Measurements from ENCODE around the gene TTC9B.

Gene TTC9B

GRCh38 chr19:40217934-40218890, at the start of gene TTC9B:
Gene TTC9B (minus strand): TSS chr19:40218384. CDS start chr19:40218381, 3 bp downstream.
- Histone ChIP-seq H3K4me3 (ENCODE audit: low read depth, low read length) (peak within 1 kb of the TSS; percentile 49), H3K27ac (ENCODE audit: low read depth, low read length) (no peak within 1 kb of the TSS), H3K4me1 (ENCODE audit: control insufficient read depth, insufficient read depth, low read length) (peaks cover 5% of the 10 kb centered on the region; the same call in 1 of the 2 replicates), H3K27me3 (ENCODE audit: control insufficient read depth, insufficient read depth, low read length) (peaks cover 18% of the 10 kb centered on the region), H3K9me3 (ENCODE audit: control insufficient read depth, insufficient read depth, low read length) (no peaks in the 10 kb centered on the region), H3K36me3 (ENCODE audit: control insufficient read depth, insufficient read depth, low read length) (no peaks in the 10 kb centered on the region), H3K9ac (ENCODE audit: low read depth, low read length) (no peak within 1 kb of the TSS)

GRCh38 chr19:40267601-40267997, 49.4 kb upstream of the TTC9B start:
- Histone ChIP-seq H3K9me3 (ENCODE audit: control insufficient read depth, insufficient read depth, low read length) (no peaks in the 10 kb centered on the region), H3K4me3 (ENCODE audit: low read depth, low read length) (no peak overlapping the region), H3K9ac (ENCODE audit: low read depth, low read length) (no peak overlapping the region), H3K4me1 (ENCODE audit: control insufficient read depth, insufficient read depth, low read length) (no peaks in the 10 kb centered on the region; the same call in 1 of the 2 replicates), H3K27me3 (ENCODE audit: control insufficient read depth, insufficient read depth, low read length) (no peaks in the 10 kb centered on the region), H3K27ac (ENCODE audit: low read depth, low read length) (no peak overlapping the region), H3K36me3 (ENCODE audit: control insufficient read depth, insufficient read depth, low read length) (peaks cover 21% of the 10 kb centered on the region)

GRCh38 chr19:40266912-40267600, 48.9 kb upstream of the TTC9B start:
- peaks cover 22% of the 10 kb centered on the region for H3K36me3 ChIP-seq (ENCODE audit: control insufficient read depth, insufficient read depth, low read length)
- no peak overlapping the region for H3K27ac ChIP-seq (ENCODE audit: low read depth, low read length)
- H3K4me1 ChIP-seq (ENCODE audit: control insufficient read depth, insufficient read depth, low read length), result no peaks in the 10 kb centered on the region; the same call in 1 of the 2 replicates
- no peaks in the 10 kb centered on the region for H3K27me3 ChIP-seq (ENCODE audit: control insufficient read depth, insufficient read depth, low read length)
- H3K4me3 ChIP-seq (ENCODE audit: low read depth, low read length), result no peak overlapping the region
- H3K9me3 ChIP-seq (ENCODE audit: control insufficient read depth, insufficient read depth, low read length), result no peaks in the 10 kb centered on the region
- H3K9ac ChIP-seq (ENCODE audit: low read depth, low read length), result no peak overlapping the region

- no peak overlapping the region for H3K9ac ChIP-seq (ENCODE audit: low read depth, low read length)
- H3K4me1 ChIP-seq (ENCODE audit: control insufficient read depth, insufficient read depth, low read length), result no peaks in the 10 kb centered on the region; the same call in 1 of the 2 replicates
- H3K27me3 ChIP-seq (ENCODE audit: control insufficient read depth, insufficient read depth, low read length), result no peaks in the 10 kb centered on the region
- H3K36me3 ChIP-seq (ENCODE audit: control insufficient read depth, insufficient read depth, low read length), result peaks cover 22% of the 10 kb centered on the region
- no peak overlapping the region for H3K4me3 ChIP-seq (ENCODE audit: low read depth, low read length)
- H3K9me3 ChIP-seq (ENCODE audit: control insufficient read depth, insufficient read depth, low read length), result no peaks in the 10 kb centered on the region
- H3K27ac ChIP-seq (ENCODE audit: low read depth, low read length), result no peak overlapping the region
These were observed 47.9 kb upstream of the TTC9B start for GRCh38 chr19:40266119-40266518.

DNA sequence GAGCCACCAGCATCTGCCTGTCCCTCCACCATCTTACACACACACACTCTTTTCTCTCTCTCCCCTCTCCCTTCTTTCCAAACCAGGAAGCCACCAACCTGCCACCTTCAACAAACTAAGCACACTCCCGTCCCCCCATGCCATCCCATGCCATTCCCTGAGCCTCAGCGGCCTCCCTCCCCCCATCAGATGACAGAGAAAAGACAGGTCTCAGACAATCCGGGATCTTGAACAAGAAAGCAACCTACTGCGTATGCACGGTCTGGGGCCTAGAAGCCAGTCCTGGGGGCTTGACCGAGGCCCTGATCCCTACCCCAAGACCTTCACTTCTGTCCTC, 47.5 kb upstream of the TTC9B start:
- Histone ChIP-seq H3K4me1 (ENCODE audit: control insufficient read depth, insufficient read depth, low read length) (no peaks in the 10 kb centered on the region; the same call in 1 of the 2 replicates), H3K9me3 (ENCODE audit: control insufficient read depth, insufficient read depth, low read length) (no peaks in the 10 kb centered on the region), H3K36me3 (ENCODE audit: control insufficient read depth, insufficient read depth, low read length) (peaks cover 22% of the 10 kb centered on the region), H3K27me3 (ENCODE audit: control insufficient read depth, insufficient read depth, low read length) (no peaks in the 10 kb centered on the region), H3K4me3 (ENCODE audit: low read depth, low read length) (no peak overlapping the region), H3K9ac (ENCODE audit: low read depth, low read length) (no peak overlapping the region), H3K27ac (ENCODE audit: low read depth, low read length) (no peak overlapping the region)

DNA sequence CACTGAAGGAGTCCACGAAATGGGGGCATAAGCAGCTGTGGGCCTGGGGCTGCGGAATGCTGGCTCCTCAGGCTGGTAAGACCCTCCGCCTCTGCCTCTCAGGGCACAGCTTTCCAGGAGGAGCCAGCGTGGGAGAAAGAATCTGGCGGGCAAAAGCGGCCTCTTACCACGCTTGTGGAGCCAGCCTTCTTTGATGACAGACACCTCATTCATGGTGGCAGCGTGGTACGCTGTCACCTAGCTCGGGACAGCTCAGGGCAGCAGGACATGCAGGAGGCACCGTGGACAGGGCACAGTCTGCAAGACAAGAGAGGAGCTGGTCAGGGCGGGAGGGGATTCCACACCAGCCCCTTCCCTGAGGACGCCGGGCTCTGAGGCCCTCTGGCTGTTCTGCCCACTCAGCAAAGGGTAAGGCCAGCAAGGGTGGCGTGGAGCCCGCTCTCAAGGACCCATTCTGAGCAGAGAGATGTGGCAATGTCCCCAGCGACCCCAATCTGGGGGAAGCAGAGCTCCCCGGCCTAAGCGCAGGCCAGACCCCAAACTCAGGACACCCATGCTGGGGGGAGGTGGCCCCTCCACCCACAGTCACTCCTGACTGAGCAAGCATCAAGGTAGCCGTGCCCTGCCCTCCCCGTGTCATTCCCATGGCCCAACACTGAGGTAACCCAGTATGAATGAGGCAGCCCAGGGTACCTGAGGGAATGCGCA, 47.0 kb upstream of the TTC9B start:
- no peak overlapping the region for H3K4me3 ChIP-seq (ENCODE audit: low read depth, low read length)
- no peak overlapping the region for H3K9ac ChIP-seq (ENCODE audit: low read depth, low read length)
- peaks cover 22% of the 10 kb centered on the region for H3K36me3 ChIP-seq (ENCODE audit: control insufficient read depth, insufficient read depth, low read length)
- H3K27ac ChIP-seq (ENCODE audit: low read depth, low read length), result no peak overlapping the region
- no peaks in the 10 kb centered on the region; the same call in 1 of the 2 replicates for H3K4me1 ChIP-seq (ENCODE audit: control insufficient read depth, insufficient read depth, low read length)
- no peaks in the 10 kb centered on the region for H3K9me3 ChIP-seq (ENCODE audit: control insufficient read depth, insufficient read depth, low read length)
- H3K27me3 ChIP-seq (ENCODE audit: control insufficient read depth, insufficient read depth, low read length), result no peaks in the 10 kb centered on the region

- no peak overlapping the region for H3K9ac ChIP-seq (ENCODE audit: low read depth, low read length)
- no peaks in the 10 kb centered on the region for H3K27me3 ChIP-seq (ENCODE audit: control insufficient read depth, insufficient read depth, low read length)
- H3K27ac ChIP-seq (ENCODE audit: low read depth, low read length), result no peak overlapping the region
- no peaks in the 10 kb centered on the region; the same call in 1 of the 2 replicates for H3K4me1 ChIP-seq (ENCODE audit: control insufficient read depth, insufficient read depth, low read length)
- peaks cover 22% of the 10 kb centered on the region for H3K36me3 ChIP-seq (ENCODE audit: control insufficient read depth, insufficient read depth, low read length)
- no peak overlapping the region for H3K4me3 ChIP-seq (ENCODE audit: low read depth, low read length)
- no peaks in the 10 kb centered on the region for H3K9me3 ChIP-seq (ENCODE audit: control insufficient read depth, insufficient read depth, low read length)
These were observed 46.3 kb upstream of the TTC9B start for GRCh38 chr19:40264314-40265054.

GRCh38 chr19:40263440-40264313, 45.5 kb upstream of the TTC9B start:
- Histone ChIP-seq H3K27ac (ENCODE audit: low read depth, low read length) (no peak overlapping the region), H3K36me3 (ENCODE audit: control insufficient read depth, insufficient read depth, low read length) (peaks cover 22% of the 10 kb centered on the region), H3K27me3 (ENCODE audit: control insufficient read depth, insufficient read depth, low read length) (no peaks in the 10 kb centered on the region), H3K4me3 (ENCODE audit: low read depth, low read length) (no peak overlapping the region), H3K9me3 (ENCODE audit: control insufficient read depth, insufficient read depth, low read length) (no peaks in the 10 kb centered on the region), H3K9ac (ENCODE audit: low read depth, low read length) (no peak overlapping the region), H3K4me1 (ENCODE audit: control insufficient read depth, insufficient read depth, low read length) (no peaks in the 10 kb centered on the region; the same call in 1 of the 2 replicates)

DNA sequence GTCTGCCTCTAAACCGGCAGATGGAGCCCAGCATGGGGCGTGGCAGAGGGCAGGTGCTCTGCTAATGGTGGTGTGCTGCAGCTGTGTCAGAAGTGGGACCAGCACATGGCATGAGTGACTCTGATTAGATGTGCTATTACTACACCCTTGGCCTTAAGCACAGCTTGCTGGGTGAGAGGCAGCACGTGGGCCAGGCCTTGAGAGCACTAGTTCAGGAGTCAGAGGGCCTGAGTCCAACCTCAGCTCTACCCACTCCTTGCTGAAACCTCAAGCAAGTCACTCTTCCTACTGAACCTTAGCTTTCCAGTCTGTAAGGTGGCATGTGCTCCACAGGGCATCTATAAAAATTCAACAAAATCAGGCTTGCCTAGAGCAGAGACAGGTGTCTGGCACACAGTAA, 44.2 kb upstream of the TTC9B start:
- H3K36me3 ChIP-seq (ENCODE audit: control insufficient read depth, insufficient read depth, low read length), result peaks cover 22% of the 10 kb centered on the region
- no peak overlapping the region for H3K27ac ChIP-seq (ENCODE audit: low read depth, low read length)

More for the DNA sequence above, 44.2 kb upstream of the TTC9B start:
- Histone ChIP-seq H3K4me3 (ENCODE audit: low read depth, low read length) (no peak overlapping the region), H3K9ac (ENCODE audit: low read depth, low read length) (no peak overlapping the region), H3K27me3 (ENCODE audit: control insufficient read depth, insufficient read depth, low read length) (no peaks in the 10 kb centered on the region), H3K4me1 (ENCODE audit: control insufficient read depth, insufficient read depth, low read length) (no peaks in the 10 kb centered on the region; the same call in 1 of the 2 replicates), H3K9me3 (ENCODE audit: control insufficient read depth, insufficient read depth, low read length) (no peaks in the 10 kb centered on the region)

Measured in HUES48 (cell line).